ENCODE data around the gene AMZ2. TPM values are rescaled to one million over a fixed set of nuclear protein-coding genes. Genes with fewer than 3 reads are reported as not detected.
A peak's percentile ranks its signal among the peaks of the same experiment; 100 is the strongest.
"Not testable (repeated sequence)": the region's sequence is repeated elsewhere in the genome, so short reads cannot be mapped to it uniquely, and the experiment has no call there.

AMZ2 gene
- 77.6 and 98.0 TPM in 2 replicates for total RNA-seq

GRCh38 chr17:68247445-68248198, at the start of gene AMZ2:
Gene AMZ2 (plus strand): TSS chr17:68248043. CDS start chr17:68250188, 2,145 bp downstream.
- TF ChIP-seq, protein P1, sequence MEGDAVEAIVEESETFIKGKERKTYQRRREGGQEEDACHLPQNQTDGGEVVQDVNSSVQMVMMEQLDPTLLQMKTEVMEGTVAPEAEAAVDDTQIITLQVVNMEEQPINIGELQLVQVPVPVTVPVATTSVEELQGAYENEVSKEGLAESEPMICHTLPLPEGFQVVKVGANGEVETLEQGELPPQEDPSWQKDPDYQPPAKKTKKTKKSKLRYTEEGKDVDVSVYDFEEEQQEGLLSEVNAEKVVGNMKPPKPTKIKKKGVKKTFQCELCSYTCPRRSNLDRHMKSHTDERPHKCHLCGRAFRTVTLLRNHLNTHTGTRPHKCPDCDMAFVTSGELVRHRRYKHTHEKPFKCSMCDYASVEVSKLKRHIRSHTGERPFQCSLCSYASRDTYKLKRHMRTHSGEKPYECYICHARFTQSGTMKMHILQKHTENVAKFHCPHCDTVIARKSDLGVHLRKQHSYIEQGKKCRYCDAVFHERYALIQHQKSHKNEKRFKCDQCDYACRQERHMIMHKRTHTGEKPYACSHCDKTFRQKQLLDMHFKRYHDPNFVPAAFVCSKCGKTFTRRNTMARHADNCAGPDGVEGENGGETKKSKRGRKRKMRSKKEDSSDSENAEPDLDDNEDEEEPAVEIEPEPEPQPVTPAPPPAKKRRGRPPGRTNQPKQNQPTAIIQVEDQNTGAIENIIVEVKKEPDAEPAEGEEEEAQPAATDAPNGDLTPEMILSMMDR (IDR thresholded peaks at IDR 0.05; ENCODE audit: insufficient read depth, low read depth, low read length) = no peak
- H3K4me3 ChIP-seq (ENCODE audit: low read depth, low read length) = peak within 1 kb of the TSS; percentile 81
- peak; percentile 94 for DNase-seq (ENCODE audit: low read depth)

GRCh38 chr17:68198931-68199836, 48.7 kb upstream of the AMZ2 start:
- no peak for DNase-seq (ENCODE audit: low read depth)
- TF ChIP-seq, protein P1 (IDR thresholded peaks at IDR 0.05; ENCODE audit: insufficient read depth, low read depth, low read length) = no peak
- H3K4me3 ChIP-seq (ENCODE audit: low read depth, low read length) = no peak overlapping the region

DNA sequence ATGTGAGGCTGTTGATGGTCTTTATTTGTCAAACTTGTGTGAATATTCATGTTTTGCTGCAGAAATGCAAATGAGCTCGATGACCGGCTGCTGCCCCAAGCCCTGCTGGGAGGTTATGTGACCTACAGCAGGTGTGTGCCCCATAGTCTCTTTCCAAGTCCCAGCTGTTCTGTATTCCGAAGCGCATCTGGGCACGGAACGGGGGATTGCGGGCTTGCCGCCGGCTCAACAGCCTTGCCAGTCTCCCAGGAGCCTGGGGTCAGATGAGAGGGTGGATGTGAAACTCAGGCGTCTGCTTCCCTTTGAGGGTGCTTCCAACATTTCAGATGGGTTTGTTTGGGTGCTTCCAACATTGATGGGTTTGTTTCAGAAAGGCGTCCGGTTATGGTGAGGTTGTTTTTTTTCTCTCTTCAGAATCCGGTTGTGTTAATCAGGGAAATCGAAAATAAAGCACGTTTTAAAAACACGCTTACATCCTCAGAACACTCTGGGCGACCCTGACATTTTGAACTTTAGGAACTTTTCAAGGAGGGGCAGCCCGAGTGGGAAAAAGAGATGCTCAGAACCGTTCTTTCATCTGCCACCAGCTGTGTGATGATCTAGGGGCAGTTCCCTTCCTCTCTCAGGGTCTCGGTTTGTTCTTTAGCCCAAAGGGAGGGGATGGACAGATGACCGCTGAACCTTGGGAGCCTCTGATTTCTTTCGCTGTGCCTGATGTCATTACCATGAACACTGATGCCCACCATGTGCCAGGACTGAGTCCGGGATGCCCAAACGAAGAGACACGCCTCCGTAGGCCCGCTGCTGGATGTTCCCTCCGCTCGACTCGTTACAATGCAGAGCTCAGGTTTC, 47.8 kb upstream of the AMZ2 start:
- DNase-seq (ENCODE audit: low read depth) = no peak
- peak overlapping the region; percentile 23 for H3K4me3 ChIP-seq (ENCODE audit: low read depth, low read length)
- TF ChIP-seq, protein P1 (IDR thresholded peaks at IDR 0.05; ENCODE audit: insufficient read depth, low read depth, low read length) = no peak

- H3K4me3 ChIP-seq (ENCODE audit: low read depth, low read length) = peak overlapping the region; percentile 23
- DNase-seq (ENCODE audit: low read depth) = peak; percentile 63
- TF ChIP-seq, protein P1 (IDR thresholded peaks at IDR 0.05; ENCODE audit: insufficient read depth, low read depth, low read length) = peak; percentile 88
Measured at GRCh38 chr17:68200689-68201417, 47.0 kb upstream of the AMZ2 start.

GRCh38 chr17:68201418-68201771, 46.4 kb upstream of the AMZ2 start:
- not testable (repeated sequence) for H3K4me3 ChIP-seq (ENCODE audit: low read depth, low read length); DNase-seq (ENCODE audit: low read depth)

DNA sequence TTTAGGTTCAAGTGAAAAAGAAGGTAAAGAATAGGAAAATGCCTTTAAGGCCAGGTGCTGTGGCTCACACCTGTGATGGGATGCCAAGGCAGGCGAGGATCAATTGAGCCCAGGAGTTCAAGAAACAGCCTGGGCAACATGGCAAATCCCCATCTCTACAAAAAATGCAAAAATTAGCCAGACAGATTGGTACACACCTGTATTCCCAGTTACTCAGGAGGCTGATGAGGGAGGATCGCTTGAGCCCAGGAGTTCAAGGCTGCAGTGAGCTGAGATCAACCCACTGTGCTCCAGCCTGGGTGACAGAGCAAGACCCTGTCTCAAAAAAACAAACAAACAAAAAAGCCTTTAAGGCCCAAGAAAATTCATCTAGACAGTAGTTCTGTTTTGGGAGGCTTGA, 45.5 kb upstream of the AMZ2 start:
- H3K4me3 ChIP-seq (ENCODE audit: low read depth, low read length); DNase-seq (ENCODE audit: low read depth): not testable (repeated sequence)

- no peak for DNase-seq (ENCODE audit: low read depth)
- H3K4me3 ChIP-seq (ENCODE audit: low read depth, low read length) = peak overlapping the region; percentile 84
- TF ChIP-seq, protein P1 (IDR thresholded peaks at IDR 0.05; ENCODE audit: insufficient read depth, low read depth, low read length) = no peak
Measured at GRCh38 chr17:68204736-68205135, 43.1 kb upstream of the AMZ2 start.

All from fibroblast of villous mesenchyme (primary cell).